ENCODE measurements around the gene ZBTB18.

- TF ChIP-seq POLR2A (IDR thresholded peaks at IDR 0.05) (no peak), POLR2AphosphoS5 (IDR thresholded peaks at IDR 0.05) (no peak), CTCF (IDR thresholded peaks at IDR 0.05) (no peak)
These were observed 26.6 kb downstream of the ZBTB18 start for GRCh38 chr1:244077473-244078220.
